NCI-H2081 treated with DMSO at 0.1 percent for 48 hours (cell line): ENCODE results near the gene BPIFA1.

ENCODE experiments used
- DNase-seq: peaks from one replicate; lab custom pipeline; 2025; lab: John Stamatoyannopoulos, UW

The BPIFA1 gene

GRCh38 chr20:33277471-33278441, 42.0 kb downstream of the BPIFA1 start:
- no peak for DNase-seq

GRCh38 chr20:33278700-33279099, 42.9 kb downstream of the BPIFA1 start:
- DNase-seq = no peak

- DNase-seq = no peak
Measured at GRCh38 chr20:33279261-33279910, 43.6 kb downstream of the BPIFA1 start.

- no peak for DNase-seq
Measured at GRCh38 chr20:33280000-33280680, 44.3 kb downstream of the BPIFA1 start.

- no peak for DNase-seq
Measured at GRCh38 chr20:33280775-33281174, 45.0 kb downstream of the BPIFA1 start.

- DNase-seq = no peak
Measured at GRCh38 chr20:33281550-33282146, 45.9 kb downstream of the BPIFA1 start.

GRCh38 chr20:33282196-33282934, 46.6 kb downstream of the BPIFA1 start:
- no peak for DNase-seq

- DNase-seq = no peak
Measured at GRCh38 chr20:33282991-33283555, 47.3 kb downstream of the BPIFA1 start, which contains the start of gene BPIFB1. Gene BPIFB1 (plus strand): TSS chr20:33283214. CDS start chr20:33286074, 2,860 bp downstream.

- no peak for DNase-seq
Measured at GRCh38 chr20:33284284-33284683, 48.5 kb downstream of the BPIFA1 start.

- no peak for DNase-seq
Measured at GRCh38 chr20:33284937-33285336, 49.1 kb downstream of the BPIFA1 start.

- DNase-seq = no peak
Measured at GRCh38 chr20:33285861-33286495, 50.2 kb downstream of the BPIFA1 start.

- no peak for DNase-seq
Measured at GRCh38 chr20:33287884-33288283, 52.1 kb downstream of the BPIFA1 start.

GRCh38 chr20:33290852-33291251, 55.1 kb downstream of the BPIFA1 start:
- DNase-seq = no peak

- DNase-seq = no peak
Measured at GRCh38 chr20:33291416-33291815, 55.6 kb downstream of the BPIFA1 start.

GRCh38 chr20:33291830-33292355, 56.1 kb downstream of the BPIFA1 start:
- DNase-seq = no peak
